ENCODE measurements around the gene TCF25.
"Not testable (repeated sequence)": the region's sequence is repeated elsewhere in the genome, so short reads cannot be mapped to it uniquely, and the experiment has no call there.

Gene TCF25

DNA sequence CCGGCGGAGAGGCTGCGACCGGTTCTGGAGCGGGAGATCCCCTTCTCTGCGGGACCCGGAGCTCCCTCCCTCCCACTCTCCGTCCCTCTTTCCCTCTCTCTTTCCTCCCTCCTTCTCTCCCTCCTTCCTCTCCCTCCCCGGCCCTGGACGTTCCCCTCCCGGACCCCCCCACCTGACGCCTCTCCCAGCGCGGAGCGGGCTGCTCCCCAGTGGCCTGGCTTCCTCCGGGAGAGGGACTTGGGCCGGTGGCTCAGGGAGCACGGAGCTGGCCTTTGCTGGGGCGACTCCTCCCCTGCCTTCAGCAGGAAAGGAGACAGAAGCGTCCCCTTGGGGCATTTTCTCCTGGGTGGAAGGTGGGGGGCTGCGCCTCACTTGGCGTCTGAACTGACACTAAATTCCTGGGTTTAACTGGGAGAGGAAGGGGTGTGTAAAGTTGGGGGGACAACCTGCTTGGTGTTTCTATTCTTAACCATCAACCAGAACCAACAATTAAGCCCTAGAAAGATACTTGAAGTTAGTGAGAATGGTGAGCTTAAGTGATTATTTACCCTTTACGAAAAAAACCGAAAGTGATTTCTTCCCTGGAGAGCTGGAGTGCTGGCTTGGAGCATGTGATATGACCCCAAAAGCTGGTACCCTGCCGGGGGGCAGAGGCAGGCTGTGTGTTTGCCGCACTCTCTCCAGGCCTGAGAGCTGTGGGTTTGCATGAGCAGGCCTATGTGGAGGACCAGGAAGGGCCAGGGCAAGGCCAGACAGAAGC lies 44.3 kb upstream of the TCF25 start:
- TF ChIP-seq, protein P1, sequence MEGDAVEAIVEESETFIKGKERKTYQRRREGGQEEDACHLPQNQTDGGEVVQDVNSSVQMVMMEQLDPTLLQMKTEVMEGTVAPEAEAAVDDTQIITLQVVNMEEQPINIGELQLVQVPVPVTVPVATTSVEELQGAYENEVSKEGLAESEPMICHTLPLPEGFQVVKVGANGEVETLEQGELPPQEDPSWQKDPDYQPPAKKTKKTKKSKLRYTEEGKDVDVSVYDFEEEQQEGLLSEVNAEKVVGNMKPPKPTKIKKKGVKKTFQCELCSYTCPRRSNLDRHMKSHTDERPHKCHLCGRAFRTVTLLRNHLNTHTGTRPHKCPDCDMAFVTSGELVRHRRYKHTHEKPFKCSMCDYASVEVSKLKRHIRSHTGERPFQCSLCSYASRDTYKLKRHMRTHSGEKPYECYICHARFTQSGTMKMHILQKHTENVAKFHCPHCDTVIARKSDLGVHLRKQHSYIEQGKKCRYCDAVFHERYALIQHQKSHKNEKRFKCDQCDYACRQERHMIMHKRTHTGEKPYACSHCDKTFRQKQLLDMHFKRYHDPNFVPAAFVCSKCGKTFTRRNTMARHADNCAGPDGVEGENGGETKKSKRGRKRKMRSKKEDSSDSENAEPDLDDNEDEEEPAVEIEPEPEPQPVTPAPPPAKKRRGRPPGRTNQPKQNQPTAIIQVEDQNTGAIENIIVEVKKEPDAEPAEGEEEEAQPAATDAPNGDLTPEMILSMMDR (IDR thresholded peaks at IDR 0.05): no peak
- H3K27ac ChIP-seq: no peak overlapping the region
- H3K36me3 ChIP-seq: no peaks in the 10 kb centered on the region
- peaks cover 58% of the 10 kb centered on the region for H3K27me3 ChIP-seq
- peaks cover 0 to 7% of the 10 kb centered on the region in 2 experiments for H3K4me1 ChIP-seq (ENCODE audit: control insufficient read depth in 1 of 2, insufficient read depth in 1 of 2, low read depth in 1 of 2, low read length in 1 of 2)
- H3K9me3 ChIP-seq: no peaks in the 10 kb centered on the region
- peak overlapping the region in 1 of 2 experiments; percentile 38 for H3K4me3 ChIP-seq (ENCODE audit: low read depth in 1 of 2, low read length in 1 of 2)

DNA sequence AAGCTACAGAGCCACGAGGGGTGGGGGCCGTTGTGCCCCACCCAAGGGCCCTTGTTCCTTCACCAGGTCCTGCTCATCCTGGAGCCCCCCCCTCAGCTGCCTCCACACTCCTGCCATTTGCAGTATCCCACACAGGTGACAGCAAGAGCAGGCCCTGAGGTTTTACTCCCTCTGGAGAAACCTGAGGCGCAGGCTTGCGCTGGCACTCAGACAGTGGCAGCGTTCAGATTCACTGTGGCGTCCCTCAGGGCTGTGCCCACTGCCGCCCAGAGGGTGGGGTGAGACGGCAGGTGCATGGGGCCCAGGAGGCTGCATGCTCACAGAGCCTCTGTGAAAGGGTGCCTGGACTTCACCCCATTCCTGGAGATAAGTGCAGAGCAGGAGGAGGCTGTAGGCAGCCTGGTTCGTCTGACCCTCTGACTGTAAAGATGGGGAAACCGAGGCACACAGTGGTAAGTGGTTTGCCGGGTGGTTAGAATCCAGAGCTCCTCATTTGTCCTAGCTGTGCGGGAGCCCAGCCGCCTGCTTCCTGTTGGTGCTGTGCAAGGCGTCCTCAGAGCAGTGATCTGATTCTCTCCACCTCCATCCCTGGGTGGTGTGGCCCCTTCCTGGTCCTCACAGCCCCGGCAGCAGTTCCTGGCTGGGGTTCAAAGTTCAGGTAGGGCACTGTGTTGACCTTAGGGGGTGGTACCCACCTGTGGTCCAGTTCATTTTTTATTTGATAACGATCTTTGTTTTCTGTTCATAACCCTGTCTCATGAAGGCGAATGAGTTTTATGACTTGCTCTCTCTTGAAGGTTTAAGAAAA lies 43.6 kb upstream of the TCF25 start:
- Histone ChIP-seq H3K4me1 (ENCODE audit: control insufficient read depth in 1 of 2, insufficient read depth in 1 of 2, low read depth in 1 of 2, low read length in 1 of 2) (peaks cover 0 to 7% of the 10 kb centered on the region in 2 experiments), H3K4me3 (ENCODE audit: low read depth in 1 of 2, low read length in 1 of 2) (no peak overlapping the region), H3K27me3 (peaks cover 58% of the 10 kb centered on the region), H3K36me3 (no peaks in the 10 kb centered on the region), H3K9me3 (no peaks in the 10 kb centered on the region), H3K27ac (no peak overlapping the region)
- TF ChIP-seq, protein P1 (IDR thresholded peaks at IDR 0.05): no peak

DNA sequence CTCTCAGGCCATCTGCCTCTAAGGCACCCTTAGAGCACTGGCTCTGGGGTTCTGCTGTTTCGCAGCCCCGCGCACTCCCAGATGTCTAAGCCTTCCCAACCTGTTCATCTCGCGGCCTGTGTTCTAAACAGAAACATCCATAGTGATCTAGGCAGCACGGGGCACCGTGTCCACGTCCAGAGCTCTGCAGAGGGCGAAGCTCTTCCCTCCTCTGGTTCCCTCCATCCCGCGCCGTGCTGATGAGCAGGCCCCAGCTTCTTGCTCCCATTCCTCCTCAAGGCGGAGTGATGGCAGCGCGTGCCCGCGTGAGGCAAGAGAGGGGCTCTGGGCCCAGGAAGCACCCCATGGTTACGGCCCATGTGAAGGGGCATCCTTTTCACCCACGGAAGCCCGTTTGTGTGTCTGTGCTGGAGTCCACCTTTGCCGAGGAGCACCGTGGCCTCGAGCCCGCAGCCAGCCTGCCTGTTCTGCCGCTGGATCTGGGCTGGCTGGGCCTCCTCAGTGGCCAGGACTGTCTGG lies 41.5 kb upstream of the TCF25 start:
- H3K4me1 ChIP-seq (ENCODE audit: control insufficient read depth in 1 of 2, insufficient read depth in 1 of 2, low read depth in 1 of 2, low read length in 1 of 2): peaks cover 4 to 9% of the 10 kb centered on the region in 2 experiments
- H3K27ac ChIP-seq: no peak overlapping the region
- no peak overlapping the region for H3K4me3 ChIP-seq (ENCODE audit: low read depth in 1 of 2, low read length in 1 of 2)
- no peaks in the 10 kb centered on the region for H3K9me3 ChIP-seq
- H3K27me3 ChIP-seq: peaks cover 44% of the 10 kb centered on the region
- H3K36me3 ChIP-seq: no peaks in the 10 kb centered on the region
- TF ChIP-seq, protein P1 (IDR thresholded peaks at IDR 0.05): no peak

DNA sequence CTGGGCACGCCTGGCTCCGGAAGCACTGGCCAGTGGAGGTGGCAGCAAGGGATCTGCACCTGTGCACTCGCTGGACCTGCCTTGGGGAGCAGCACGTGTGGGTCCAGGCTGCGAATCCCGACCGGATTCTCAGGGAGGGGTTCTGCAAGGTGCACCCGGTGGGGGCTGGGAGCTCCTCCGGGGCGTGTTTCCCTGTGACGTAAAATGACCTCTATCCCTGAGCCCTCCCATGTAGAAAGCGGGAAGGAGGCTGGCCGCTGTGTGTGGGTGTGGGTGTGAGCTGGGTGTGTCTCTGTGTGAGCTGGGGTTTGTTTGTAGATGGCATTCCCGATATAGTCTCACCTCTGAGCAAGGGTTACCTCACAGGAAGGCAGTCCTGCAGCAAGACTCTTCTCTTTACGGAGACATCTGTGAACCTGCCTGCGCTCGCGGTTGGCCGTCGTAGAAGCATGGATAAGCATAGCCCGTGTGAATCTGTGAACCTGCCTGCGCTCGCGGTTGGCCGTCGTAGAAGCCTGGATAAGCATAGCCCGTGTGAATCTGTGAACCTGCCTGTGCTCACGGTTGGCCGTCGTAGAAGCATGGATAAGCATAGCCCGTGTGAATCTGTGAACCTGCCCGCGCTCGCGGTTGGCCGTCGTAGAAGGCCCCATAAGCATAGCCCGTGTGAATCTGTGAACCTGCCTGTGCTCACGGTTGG lies 39.6 kb upstream of the TCF25 start:
- H3K27ac ChIP-seq; H3K9me3 ChIP-seq; H3K36me3 ChIP-seq; H3K4me3 ChIP-seq (ENCODE audit: low read depth in 1 of 2, low read length in 1 of 2): not testable (repeated sequence)
- H3K4me1 ChIP-seq (ENCODE audit: control insufficient read depth in 1 of 2, insufficient read depth in 1 of 2, low read depth in 1 of 2, low read length in 1 of 2): peaks cover 22% of the 10 kb centered on the region in 2 experiments
- peaks cover 26% of the 10 kb centered on the region for H3K27me3 ChIP-seq

DNA sequence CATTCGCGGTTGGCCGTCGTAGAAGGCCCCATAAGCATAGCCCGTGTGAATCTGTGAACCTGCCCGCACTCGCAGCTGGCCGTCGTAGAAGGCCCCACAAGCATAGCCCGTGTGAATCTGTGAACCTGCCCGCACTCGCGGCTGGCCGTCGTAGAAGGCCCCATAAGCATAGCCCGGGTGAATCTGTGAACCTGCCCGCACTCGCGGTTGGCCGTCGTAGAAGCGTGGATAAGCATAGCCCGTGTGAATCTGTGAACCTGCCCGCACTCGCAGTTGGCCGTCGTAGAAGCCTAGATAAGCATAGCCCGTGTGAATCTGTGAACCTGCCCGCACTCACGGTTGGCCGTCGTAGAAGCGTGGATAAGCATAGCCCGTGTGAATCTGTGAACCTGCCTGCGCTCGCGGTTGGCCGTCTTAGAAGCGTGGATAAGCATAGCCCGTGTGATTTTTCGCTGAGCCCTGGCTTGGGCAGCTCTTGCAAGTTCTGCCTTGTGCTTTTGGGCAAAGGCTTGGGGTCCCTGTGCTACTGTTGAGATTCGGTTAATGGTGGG lies 38.5 kb upstream of the TCF25 start:
- not testable (repeated sequence) for H3K9me3 ChIP-seq; H3K4me3 ChIP-seq (ENCODE audit: low read depth in 1 of 2, low read length in 1 of 2); H3K36me3 ChIP-seq; H3K27ac ChIP-seq
- peaks cover 15% of the 10 kb centered on the region for H3K27me3 ChIP-seq
- H3K4me1 ChIP-seq (ENCODE audit: control insufficient read depth in 1 of 2, insufficient read depth in 1 of 2, low read depth in 1 of 2, low read length in 1 of 2): peaks cover 21 to 22% of the 10 kb centered on the region in 2 experiments

DNA sequence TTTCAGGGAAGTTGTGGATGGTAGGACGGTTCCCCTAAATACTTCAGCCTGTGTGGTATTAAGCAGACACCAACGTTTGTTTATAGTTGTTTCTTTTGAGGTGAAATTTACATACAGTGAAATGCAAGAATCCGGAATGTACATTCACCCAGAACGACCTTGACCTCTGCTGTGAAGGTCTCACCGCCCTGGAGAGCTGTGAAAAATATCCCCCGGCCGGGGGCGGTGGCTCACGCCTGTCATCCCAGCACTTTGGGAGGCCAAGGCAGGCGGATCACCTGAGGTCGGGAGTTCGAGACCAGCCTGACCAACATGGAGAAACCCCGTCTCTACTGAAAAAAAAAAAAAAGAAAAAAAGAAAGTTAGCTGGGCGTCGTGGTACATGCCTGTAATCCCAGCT lies 36.9 kb upstream of the TCF25 start:
- H3K4me1 ChIP-seq (ENCODE audit: control insufficient read depth in 1 of 2, insufficient read depth in 1 of 2, low read depth in 1 of 2, low read length in 1 of 2): peaks cover 21 to 22% of the 10 kb centered on the region in 2 experiments
- not testable (repeated sequence) for H3K27me3 ChIP-seq, H3K36me3 ChIP-seq, H3K9me3 ChIP-seq, H3K27ac ChIP-seq
- H3K4me3 ChIP-seq (ENCODE audit: low read depth in 1 of 2, low read length in 1 of 2): peak overlapping the region in 1 of 2 experiments; percentile 10

Measured in neutrophil (primary cell).